ENCODE results near the gene NDUFV1.
A peak's percentile ranks its signal among the peaks of the same experiment; 100 is the strongest.

NDUFV1 gene

DNA sequence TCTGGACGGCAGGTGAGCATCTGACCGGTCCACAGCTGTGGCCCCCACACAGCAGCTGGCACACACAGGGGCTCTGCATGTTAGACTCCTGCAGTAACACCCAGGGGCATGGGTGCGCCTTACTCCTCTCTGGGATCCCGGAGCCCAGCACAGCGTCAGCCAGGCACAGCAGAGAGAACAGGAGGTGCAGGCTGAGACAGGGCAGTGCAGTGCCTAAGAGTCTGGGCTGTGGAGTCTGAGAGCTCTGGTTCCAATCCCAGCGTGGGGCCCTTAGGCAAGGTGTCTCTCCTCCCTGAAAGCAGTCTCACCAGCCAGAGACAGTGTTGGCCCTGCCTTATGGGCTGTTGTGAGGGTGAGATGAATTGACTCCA, 20.7 kb downstream of the NDUFV1 start:
- Histone ChIP-seq H3K4me3 (ENCODE audit: low read length in 2 of 2) (no peak overlapping the region), H3K36me3 (ENCODE audit: control insufficient read depth in 2 of 2, insufficient read depth in 2 of 2, low read length in 2 of 2) (no peaks in the 10 kb centered on the region), H3K9me3 (ENCODE audit: control insufficient read depth in 2 of 2, low read length in 2 of 2) (no peaks in the 10 kb centered on the region), H3K4me1 (ENCODE audit: control insufficient read depth in 2 of 2, insufficient read depth in 2 of 2, low read length in 2 of 2) (peaks cover 27 to 32% of the 10 kb centered on the region in 2 donors), H3K27ac (ENCODE audit: low read depth in 2 of 2, low read length in 2 of 2) (no peak overlapping the region), H3K27me3 (ENCODE audit: control insufficient read depth in 2 of 2, insufficient read depth in 2 of 2, low read length in 2 of 2) (no peaks in the 10 kb centered on the region), H3K9ac (ENCODE audit: low read depth in 1 of 2, low read length in 2 of 2) (no peak overlapping the region)

DNA sequence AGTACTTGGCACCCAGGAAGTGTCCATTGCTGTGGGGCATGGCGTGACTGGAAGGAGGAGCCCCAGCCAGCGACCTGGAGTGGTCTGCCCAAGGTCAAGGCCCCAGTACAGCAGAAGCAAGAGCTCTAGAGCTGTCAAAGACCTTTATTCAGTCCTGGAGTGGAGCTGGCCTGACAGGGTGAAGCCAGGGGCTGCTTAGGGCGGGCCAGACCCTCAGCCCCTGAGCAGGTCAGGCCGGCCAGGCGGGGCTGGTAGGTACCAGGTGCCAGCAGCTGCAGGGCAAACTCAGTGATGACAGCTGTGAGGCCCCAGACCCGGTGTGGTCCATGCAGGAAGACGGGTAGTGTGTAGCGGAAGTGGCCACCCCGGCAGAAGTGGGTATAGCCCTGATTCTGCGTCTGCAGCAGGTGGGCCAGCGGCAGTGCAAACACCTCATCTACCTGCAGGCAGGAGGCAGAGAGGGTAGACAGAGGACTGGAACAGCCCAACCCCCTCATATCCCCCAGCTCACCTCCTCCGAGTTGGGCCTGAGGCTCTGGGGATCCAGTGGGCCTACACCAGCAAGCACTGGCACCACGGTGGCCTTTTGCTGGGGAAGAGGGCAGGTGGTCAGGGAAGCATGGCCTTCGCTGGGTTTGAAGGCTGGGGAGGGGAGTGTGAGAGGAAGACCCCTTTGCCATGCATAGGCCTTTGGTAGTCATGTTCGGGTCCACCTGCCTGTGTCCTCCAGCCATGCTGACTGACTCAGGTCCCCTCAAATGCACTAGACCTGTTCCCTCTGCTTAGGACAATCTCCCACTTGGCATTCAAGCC, 21.3 kb downstream of the NDUFV1 start:
- peaks cover 32 to 37% of the 10 kb centered on the region in 2 donors for H3K4me1 ChIP-seq (ENCODE audit: control insufficient read depth in 2 of 2, insufficient read depth in 2 of 2, low read length in 2 of 2)
- no peaks in the 10 kb centered on the region for H3K27me3 ChIP-seq (ENCODE audit: control insufficient read depth in 2 of 2, insufficient read depth in 2 of 2, low read length in 2 of 2)
- H3K36me3 ChIP-seq (ENCODE audit: control insufficient read depth in 2 of 2, insufficient read depth in 2 of 2, low read length in 2 of 2): no peaks in the 10 kb centered on the region
- no peak overlapping the region for H3K9ac ChIP-seq (ENCODE audit: low read depth in 1 of 2, low read length in 2 of 2)
- H3K9me3 ChIP-seq (ENCODE audit: control insufficient read depth in 2 of 2, low read length in 2 of 2): no peaks in the 10 kb centered on the region
- no peak overlapping the region for H3K27ac ChIP-seq (ENCODE audit: low read depth in 2 of 2, low read length in 2 of 2)
- H3K4me3 ChIP-seq (ENCODE audit: low read length in 2 of 2): no peak overlapping the region

DNA sequence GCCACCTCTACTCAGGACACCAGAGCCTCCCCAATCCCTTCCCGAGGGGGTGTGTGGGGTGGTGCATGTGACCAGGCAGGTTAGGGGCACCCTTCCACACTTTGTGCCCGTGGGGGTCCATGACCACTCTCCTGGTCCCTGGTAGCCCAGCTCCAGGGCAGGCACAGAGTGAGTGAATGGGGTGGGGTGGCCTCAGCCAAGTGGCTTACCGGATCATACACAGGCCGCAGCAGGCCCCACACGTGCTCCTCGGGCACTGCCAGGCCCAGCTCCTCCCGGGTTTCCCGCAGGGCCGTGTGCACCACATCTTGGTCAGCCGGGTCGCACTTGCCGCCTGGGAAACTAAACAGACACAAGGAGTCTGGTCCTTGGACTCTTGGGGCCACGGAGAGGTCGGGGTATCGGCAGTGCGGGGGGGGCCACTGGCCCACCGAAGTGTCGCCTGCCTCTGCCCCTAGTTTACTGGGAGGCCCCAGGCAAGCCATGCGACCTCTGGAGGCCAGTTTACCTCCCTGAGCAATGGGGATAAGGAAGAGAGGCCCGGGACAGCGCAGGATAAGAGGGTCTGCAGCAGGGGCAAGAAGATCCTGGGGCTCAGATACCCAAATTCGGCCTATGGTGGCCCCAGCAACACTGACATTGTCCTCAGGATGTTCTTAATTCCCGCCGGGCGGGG, 22.1 kb downstream of the NDUFV1 start:
- H3K27me3 ChIP-seq (ENCODE audit: control insufficient read depth in 2 of 2, insufficient read depth in 2 of 2, low read length in 2 of 2): no peaks in the 10 kb centered on the region
- peak overlapping the region; percentile 75 to 78 for H3K4me3 ChIP-seq (ENCODE audit: low read length in 2 of 2)
- H3K27ac ChIP-seq (ENCODE audit: low read depth in 2 of 2, low read length in 2 of 2): peak overlapping the region in 1 of 2 donors; percentile 94
- H3K4me1 ChIP-seq (ENCODE audit: control insufficient read depth in 2 of 2, insufficient read depth in 2 of 2, low read length in 2 of 2): peaks cover 32 to 45% of the 10 kb centered on the region in 2 donors
- H3K9ac ChIP-seq (ENCODE audit: low read depth in 1 of 2, low read length in 2 of 2): peak overlapping the region in 1 of 2 donors; percentile 84
- H3K36me3 ChIP-seq (ENCODE audit: control insufficient read depth in 2 of 2, insufficient read depth in 2 of 2, low read length in 2 of 2): no peaks in the 10 kb centered on the region
- H3K9me3 ChIP-seq (ENCODE audit: control insufficient read depth in 2 of 2, low read length in 2 of 2): no peaks in the 10 kb centered on the region

DNA sequence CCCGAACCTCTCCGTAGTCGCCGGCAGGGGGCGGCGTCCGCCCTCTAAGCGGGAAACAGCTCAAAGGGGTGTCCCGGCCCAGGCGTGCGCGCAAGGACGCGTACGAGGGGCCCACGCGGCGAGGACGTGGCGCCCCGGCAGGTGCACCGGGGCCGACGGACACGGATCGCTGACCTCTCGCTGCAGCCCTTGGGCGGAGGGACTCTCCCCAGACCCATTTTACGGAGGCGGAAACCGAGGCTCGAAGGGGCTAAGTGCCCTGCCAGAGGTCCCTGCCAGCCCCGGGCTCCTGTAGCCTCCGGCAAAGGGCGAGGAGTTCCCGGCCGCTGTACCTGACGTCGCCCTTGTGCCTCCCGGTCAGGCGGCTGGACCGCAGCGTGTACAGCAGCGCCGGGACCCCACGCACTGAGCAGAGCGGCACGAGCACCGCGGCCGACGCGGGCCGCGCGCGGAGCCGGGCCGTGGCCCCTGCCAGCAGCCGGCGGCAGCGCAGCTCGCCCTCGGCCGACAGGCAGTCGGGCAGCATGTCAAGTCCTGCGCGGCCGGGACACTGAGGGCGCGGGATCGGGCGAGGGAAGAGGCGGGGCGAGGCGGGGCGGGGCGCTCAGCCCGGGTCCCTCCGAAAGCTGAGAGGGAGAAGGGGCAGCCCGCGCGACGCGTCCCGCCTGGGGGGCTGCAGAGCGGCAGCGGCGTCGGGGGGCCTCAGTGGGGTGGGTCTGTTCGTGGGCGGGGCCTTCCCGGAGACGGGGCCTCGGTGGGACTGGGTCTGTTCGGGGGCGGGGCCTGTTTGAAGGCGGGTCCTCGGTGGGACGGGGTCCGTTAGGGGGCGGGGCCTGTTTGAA, 22.9 kb downstream of the NDUFV1 start, which contains the start of gene NUDT8:
Gene NUDT8 (minus strand): TSS at position 552 of the 842 bp plus-strand sequence. CDS start 26 bp downstream, at position 526.
- no peaks in the 10 kb centered on the region for H3K9me3 ChIP-seq (ENCODE audit: control insufficient read depth in 2 of 2, low read length in 2 of 2)
- H3K4me1 ChIP-seq (ENCODE audit: control insufficient read depth in 2 of 2, insufficient read depth in 2 of 2, low read length in 2 of 2): peaks cover 35 to 52% of the 10 kb centered on the region in 2 donors
- peak within 1 kb of the TSS; percentile 78 to 87 for H3K4me3 ChIP-seq (ENCODE audit: low read length in 2 of 2)
- no peaks in the 10 kb centered on the region for H3K36me3 ChIP-seq (ENCODE audit: control insufficient read depth in 2 of 2, insufficient read depth in 2 of 2, low read length in 2 of 2)
- H3K27ac ChIP-seq (ENCODE audit: low read depth in 2 of 2, low read length in 2 of 2): peak within 1 kb of the TSS; percentile 96 to 98
- H3K27me3 ChIP-seq (ENCODE audit: control insufficient read depth in 2 of 2, insufficient read depth in 2 of 2, low read length in 2 of 2): no peaks in the 10 kb centered on the region
- H3K9ac ChIP-seq (ENCODE audit: low read depth in 1 of 2, low read length in 2 of 2): peak within 1 kb of the TSS; percentile 88 to 94

DNA sequence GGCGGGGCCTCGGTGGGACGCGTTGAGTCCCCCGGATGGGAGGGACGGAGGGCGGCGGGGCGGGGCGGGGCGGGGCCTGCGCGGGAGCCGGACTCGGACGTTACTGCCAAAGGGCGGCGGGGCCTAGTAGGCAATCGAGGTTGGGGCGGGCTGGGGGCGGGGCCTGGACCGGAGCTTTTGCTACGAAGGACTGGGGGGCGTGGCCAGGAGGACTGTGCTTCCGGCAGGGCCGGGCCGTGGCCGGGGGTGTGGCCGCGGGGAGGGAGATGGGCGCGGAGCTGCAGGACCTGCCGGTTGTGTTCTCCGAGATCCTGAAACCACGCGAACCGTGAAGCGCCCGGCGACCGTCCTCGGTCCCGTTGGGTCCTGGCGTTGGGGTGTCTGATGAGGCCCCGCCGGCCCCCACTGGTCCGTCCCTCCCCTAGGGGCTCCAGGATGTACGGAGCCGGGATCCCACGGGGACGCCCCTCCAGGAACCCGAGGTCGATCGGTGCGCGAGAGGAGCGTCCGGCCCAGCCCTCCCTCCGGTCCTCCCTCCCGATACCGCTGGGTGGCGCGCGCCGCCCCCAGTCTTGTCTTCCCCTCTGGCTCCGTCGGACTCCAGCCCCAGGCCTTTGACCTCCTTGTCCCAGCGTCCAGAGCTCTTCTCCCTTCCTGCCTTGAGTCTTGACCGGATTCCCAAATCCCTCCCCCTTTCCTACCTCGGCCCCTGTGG, 23.6 kb downstream of the NDUFV1 start:
- Histone ChIP-seq H3K9me3 (ENCODE audit: control insufficient read depth in 2 of 2, low read length in 2 of 2) (no peaks in the 10 kb centered on the region), H3K4me1 (ENCODE audit: control insufficient read depth in 2 of 2, insufficient read depth in 2 of 2, low read length in 2 of 2) (peaks cover 35 to 58% of the 10 kb centered on the region in 2 donors), H3K36me3 (ENCODE audit: control insufficient read depth in 2 of 2, insufficient read depth in 2 of 2, low read length in 2 of 2) (no peaks in the 10 kb centered on the region), H3K27ac (ENCODE audit: low read depth in 2 of 2, low read length in 2 of 2) (peak overlapping the region; percentile 96 to 98), H3K27me3 (ENCODE audit: control insufficient read depth in 2 of 2, insufficient read depth in 2 of 2, low read length in 2 of 2) (no peaks in the 10 kb centered on the region), H3K4me3 (ENCODE audit: low read length in 2 of 2) (peak overlapping the region; percentile 78 to 87), H3K9ac (ENCODE audit: low read depth in 1 of 2, low read length in 2 of 2) (peak overlapping the region; percentile 88 to 94)

DNA sequence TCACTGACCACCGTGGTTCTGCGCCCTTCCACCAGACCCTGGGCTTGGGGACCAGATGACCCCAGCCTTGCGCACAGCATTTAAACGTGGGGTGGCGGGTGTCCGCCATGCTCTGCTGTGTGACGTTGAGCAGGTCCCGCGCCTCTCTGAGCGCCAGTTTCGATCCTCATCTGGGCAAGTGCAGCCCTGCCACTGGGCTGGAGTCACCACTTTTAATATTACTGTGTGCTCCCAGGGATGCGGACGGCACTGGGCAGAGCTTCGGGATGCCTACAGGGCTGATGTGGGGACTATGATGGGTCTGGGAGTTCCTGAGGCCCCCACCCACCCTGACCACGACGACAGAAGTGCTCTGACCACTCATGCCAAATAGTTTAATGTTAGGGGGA, 24.2 kb downstream of the NDUFV1 start:
- no peaks in the 10 kb centered on the region for H3K9me3 ChIP-seq (ENCODE audit: control insufficient read depth in 2 of 2, low read length in 2 of 2)

DNA sequence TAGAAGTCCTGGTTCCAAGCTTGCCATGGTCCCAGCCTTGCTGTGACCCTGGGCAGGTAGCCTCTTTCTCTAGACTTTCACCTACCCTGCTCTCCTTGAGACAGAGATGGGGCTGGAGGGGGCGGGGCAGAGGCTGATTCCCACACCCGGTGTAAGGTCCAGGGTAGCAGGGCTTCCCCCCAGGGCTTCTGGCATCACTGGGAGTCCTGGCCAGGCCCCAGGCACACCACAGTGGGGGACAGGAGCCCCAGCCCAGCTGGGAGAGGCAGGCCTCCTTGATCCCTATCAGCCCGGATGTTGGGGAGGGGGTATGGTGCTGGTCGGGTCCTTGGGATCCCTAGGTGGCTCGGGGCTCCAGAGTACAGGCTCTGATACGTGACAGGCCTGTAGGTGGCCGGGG, 24.7 kb downstream of the NDUFV1 start:
- H3K9me3 ChIP-seq (ENCODE audit: control insufficient read depth in 2 of 2, low read length in 2 of 2): no peaks in the 10 kb centered on the region
- H3K4me1 ChIP-seq (ENCODE audit: control insufficient read depth in 2 of 2, insufficient read depth in 2 of 2, low read length in 2 of 2): peaks cover 35 to 58% of the 10 kb centered on the region in 2 donors
- H3K4me3 ChIP-seq (ENCODE audit: low read length in 2 of 2): peak overlapping the region in 1 of 2 donors; percentile 87
- no peaks in the 10 kb centered on the region for H3K36me3 ChIP-seq (ENCODE audit: control insufficient read depth in 2 of 2, insufficient read depth in 2 of 2, low read length in 2 of 2)
- H3K27me3 ChIP-seq (ENCODE audit: control insufficient read depth in 2 of 2, insufficient read depth in 2 of 2, low read length in 2 of 2): no peaks in the 10 kb centered on the region
- peak overlapping the region; percentile 96 to 98 for H3K27ac ChIP-seq (ENCODE audit: low read depth in 2 of 2, low read length in 2 of 2)
- peak overlapping the region in 1 of 2 donors; percentile 94 for H3K9ac ChIP-seq (ENCODE audit: low read depth in 1 of 2, low read length in 2 of 2)

More for the DNA sequence above, 24.2 kb downstream of the NDUFV1 start:
- no peaks in the 10 kb centered on the region for H3K27me3 ChIP-seq (ENCODE audit: control insufficient read depth in 2 of 2, insufficient read depth in 2 of 2, low read length in 2 of 2)
- peaks cover 35 to 58% of the 10 kb centered on the region in 2 donors for H3K4me1 ChIP-seq (ENCODE audit: control insufficient read depth in 2 of 2, insufficient read depth in 2 of 2, low read length in 2 of 2)
- peak overlapping the region; percentile 96 to 98 for H3K27ac ChIP-seq (ENCODE audit: low read depth in 2 of 2, low read length in 2 of 2)
- H3K9ac ChIP-seq (ENCODE audit: low read depth in 1 of 2, low read length in 2 of 2): peak overlapping the region; percentile 88 to 94
- no peaks in the 10 kb centered on the region for H3K36me3 ChIP-seq (ENCODE audit: control insufficient read depth in 2 of 2, insufficient read depth in 2 of 2, low read length in 2 of 2)
- H3K4me3 ChIP-seq (ENCODE audit: low read length in 2 of 2): peak overlapping the region; percentile 78 to 87

DNA sequence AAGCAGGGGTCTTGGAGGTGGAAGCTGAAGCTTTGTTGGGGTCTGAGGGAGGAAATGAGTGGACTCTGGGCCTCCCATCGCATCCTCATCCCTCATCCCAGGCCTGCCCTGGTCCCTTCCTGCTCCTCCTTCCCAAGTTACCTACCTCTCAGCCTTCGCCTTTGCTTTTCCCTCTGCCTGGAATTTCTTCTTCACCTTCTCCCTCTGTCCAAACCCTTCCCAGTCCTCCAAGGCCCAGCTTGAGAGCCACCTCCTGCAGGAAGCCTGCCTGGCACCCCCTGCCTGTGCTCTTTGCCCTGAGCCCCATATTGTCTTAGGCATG, 25.1 kb downstream of the NDUFV1 start:
- Histone ChIP-seq H3K27ac (ENCODE audit: low read depth in 2 of 2, low read length in 2 of 2) (peak overlapping the region; percentile 96 to 98), H3K9ac (ENCODE audit: low read depth in 1 of 2, low read length in 2 of 2) (peak overlapping the region in 1 of 2 donors; percentile 94), H3K27me3 (ENCODE audit: control insufficient read depth in 2 of 2, insufficient read depth in 2 of 2, low read length in 2 of 2) (no peaks in the 10 kb centered on the region), H3K36me3 (ENCODE audit: control insufficient read depth in 2 of 2, insufficient read depth in 2 of 2, low read length in 2 of 2) (no peaks in the 10 kb centered on the region), H3K4me3 (ENCODE audit: low read length in 2 of 2) (peak overlapping the region in 1 of 2 donors; percentile 22), H3K4me1 (ENCODE audit: control insufficient read depth in 2 of 2, insufficient read depth in 2 of 2, low read length in 2 of 2) (peaks cover 35 to 58% of the 10 kb centered on the region in 2 donors), H3K9me3 (ENCODE audit: control insufficient read depth in 2 of 2, low read length in 2 of 2) (no peaks in the 10 kb centered on the region)

DNA sequence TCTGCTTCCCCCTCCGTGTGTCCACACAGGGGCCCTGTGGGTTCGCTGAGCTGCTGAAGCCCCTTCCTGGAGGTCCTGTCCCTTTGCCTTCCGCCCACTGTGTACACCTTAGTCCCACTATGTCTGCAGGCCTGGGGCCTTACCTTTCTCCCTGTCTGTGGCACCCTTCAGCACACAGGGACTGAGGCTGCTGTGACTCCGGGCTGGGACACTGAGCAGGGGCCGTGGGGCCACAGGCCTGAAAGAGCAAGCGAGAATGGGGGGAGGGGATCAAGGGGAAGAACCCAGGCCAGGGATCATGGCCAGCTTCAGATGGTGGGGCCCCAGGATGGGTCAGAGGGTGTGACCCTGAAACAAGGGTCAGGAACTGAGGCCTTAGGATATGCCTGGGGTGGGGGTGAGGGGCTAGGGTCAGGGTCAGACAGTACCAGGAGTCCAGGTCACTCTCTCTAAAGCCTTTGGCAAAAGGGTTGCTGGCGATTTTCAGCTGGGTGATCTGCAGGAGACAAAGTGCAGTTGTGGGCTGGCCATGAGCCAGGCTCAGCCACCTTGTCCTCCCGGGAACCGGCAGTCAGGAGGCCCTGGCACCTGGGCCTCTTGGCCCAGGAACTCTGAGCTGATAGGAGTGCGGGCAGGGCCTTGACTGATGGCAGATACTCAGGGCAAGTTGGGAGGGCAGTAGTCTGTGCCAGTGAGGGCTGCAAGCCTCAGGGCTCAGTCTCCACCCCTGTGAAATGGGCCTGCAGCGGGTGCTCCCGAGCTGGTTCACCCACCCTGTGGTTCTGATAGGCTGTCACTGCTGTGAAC, 25.6 kb downstream of the NDUFV1 start:
- no peaks in the 10 kb centered on the region for H3K36me3 ChIP-seq (ENCODE audit: control insufficient read depth in 2 of 2, insufficient read depth in 2 of 2, low read length in 2 of 2)
- H3K4me1 ChIP-seq (ENCODE audit: control insufficient read depth in 2 of 2, insufficient read depth in 2 of 2, low read length in 2 of 2): peaks cover 35 to 58% of the 10 kb centered on the region in 2 donors
- H3K4me3 ChIP-seq (ENCODE audit: low read length in 2 of 2): peak overlapping the region in 1 of 2 donors; percentile 22
- no peaks in the 10 kb centered on the region for H3K27me3 ChIP-seq (ENCODE audit: control insufficient read depth in 2 of 2, insufficient read depth in 2 of 2, low read length in 2 of 2)
- H3K9me3 ChIP-seq (ENCODE audit: control insufficient read depth in 2 of 2, low read length in 2 of 2): no peaks in the 10 kb centered on the region
- peak overlapping the region in 1 of 2 donors; percentile 94 for H3K9ac ChIP-seq (ENCODE audit: low read depth in 1 of 2, low read length in 2 of 2)
- peak overlapping the region; percentile 96 to 98 for H3K27ac ChIP-seq (ENCODE audit: low read depth in 2 of 2, low read length in 2 of 2)
